ENCODE results near the gene HSD17B2. TPM values are rescaled to one million over a fixed set of nuclear protein-coding genes. Genes with fewer than 3 reads are reported as not detected.

HSD17B2 gene
- total RNA-seq, 1 donor = not detected

DNA sequence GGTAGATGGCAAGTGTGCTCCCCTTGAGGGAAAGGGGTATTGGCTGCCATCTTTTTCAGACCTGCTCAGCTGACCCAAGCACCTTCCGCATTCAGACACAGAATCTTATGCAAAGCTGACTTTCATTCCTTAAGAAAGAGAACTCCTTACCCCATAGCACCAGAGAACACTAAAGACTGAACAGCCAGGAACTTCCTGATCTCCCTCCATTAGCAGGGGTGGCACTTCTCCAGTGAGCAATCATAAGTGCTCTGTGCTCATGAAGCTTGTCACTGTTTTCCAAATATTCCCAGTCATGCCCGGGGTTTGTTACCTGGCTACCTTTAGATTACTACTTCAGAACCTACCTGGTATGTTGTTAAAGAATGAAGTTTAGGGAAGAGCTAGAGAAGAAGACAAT lies 11.9 kb downstream of the HSD17B2 start:
- Histone ChIP-seq H3K4me3 (ENCODE audit: insufficient read depth, low read length) (no peak overlapping the region), H3K36me3 (ENCODE audit: insufficient read depth, low read length) (no peaks in the 10 kb centered on the region), H3K9me3 (ENCODE audit: low read depth, low read length) (no peaks in the 10 kb centered on the region), H3K4me2 (ENCODE audit: insufficient read depth, low read length) (no peak overlapping the region), H3K27ac (ENCODE audit: low read depth, low read length) (no peak overlapping the region), H3K4me1 (ENCODE audit: insufficient read depth, low read length) (peaks cover 3% of the 10 kb centered on the region), H3K79me2 (ENCODE audit: insufficient read depth, low read length) (no peaks in the 10 kb centered on the region), H2AFZ (ENCODE audit: low read length) (no peak overlapping the region), H4K20me1 (ENCODE audit: insufficient read depth, low read length) (no peaks in the 10 kb centered on the region), H3K27me3 (ENCODE audit: insufficient read depth, low read length) (peaks cover 15% of the 10 kb centered on the region)
- no peak for DNase-seq (ENCODE audit: insufficient read length, low spot score, missing footprints)
- TF ChIP-seq, protein P1, sequence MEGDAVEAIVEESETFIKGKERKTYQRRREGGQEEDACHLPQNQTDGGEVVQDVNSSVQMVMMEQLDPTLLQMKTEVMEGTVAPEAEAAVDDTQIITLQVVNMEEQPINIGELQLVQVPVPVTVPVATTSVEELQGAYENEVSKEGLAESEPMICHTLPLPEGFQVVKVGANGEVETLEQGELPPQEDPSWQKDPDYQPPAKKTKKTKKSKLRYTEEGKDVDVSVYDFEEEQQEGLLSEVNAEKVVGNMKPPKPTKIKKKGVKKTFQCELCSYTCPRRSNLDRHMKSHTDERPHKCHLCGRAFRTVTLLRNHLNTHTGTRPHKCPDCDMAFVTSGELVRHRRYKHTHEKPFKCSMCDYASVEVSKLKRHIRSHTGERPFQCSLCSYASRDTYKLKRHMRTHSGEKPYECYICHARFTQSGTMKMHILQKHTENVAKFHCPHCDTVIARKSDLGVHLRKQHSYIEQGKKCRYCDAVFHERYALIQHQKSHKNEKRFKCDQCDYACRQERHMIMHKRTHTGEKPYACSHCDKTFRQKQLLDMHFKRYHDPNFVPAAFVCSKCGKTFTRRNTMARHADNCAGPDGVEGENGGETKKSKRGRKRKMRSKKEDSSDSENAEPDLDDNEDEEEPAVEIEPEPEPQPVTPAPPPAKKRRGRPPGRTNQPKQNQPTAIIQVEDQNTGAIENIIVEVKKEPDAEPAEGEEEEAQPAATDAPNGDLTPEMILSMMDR (IDR thresholded peaks at IDR 0.05; ENCODE audit: extremely low read depth, low read depth, low read length) = no peak

DNA sequence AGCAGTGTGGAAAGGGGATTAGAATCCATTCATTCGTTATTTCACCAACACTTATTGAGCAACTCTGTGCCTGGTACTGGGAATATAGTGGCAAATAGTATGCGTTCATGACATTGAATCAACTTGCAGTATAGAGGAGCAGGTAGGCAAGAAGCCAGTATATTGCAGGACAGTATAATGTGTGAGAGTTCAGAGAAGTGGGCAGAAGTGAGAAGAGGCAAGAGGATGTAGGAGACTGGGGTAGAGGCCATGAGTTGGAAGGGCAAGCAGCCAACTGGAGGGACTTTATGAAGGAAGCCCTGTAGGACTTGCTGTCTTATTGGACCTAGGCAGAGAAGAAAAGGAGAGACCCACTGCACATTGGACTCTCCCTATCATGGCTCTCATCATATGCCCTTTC lies 12.3 kb downstream of the HSD17B2 start:
- Histone ChIP-seq H3K4me2 (ENCODE audit: insufficient read depth, low read length) (no peak overlapping the region), H3K36me3 (ENCODE audit: insufficient read depth, low read length) (no peaks in the 10 kb centered on the region), H3K4me1 (ENCODE audit: insufficient read depth, low read length) (peaks cover 3% of the 10 kb centered on the region), H2AFZ (ENCODE audit: low read length) (no peak overlapping the region), H3K79me2 (ENCODE audit: insufficient read depth, low read length) (no peaks in the 10 kb centered on the region), H4K20me1 (ENCODE audit: insufficient read depth, low read length) (no peaks in the 10 kb centered on the region), H3K9me3 (ENCODE audit: low read depth, low read length) (no peaks in the 10 kb centered on the region), H3K27me3 (ENCODE audit: insufficient read depth, low read length) (peaks cover 16% of the 10 kb centered on the region), H3K4me3 (ENCODE audit: insufficient read depth, low read length) (no peak overlapping the region), H3K27ac (ENCODE audit: low read depth, low read length) (no peak overlapping the region)
- TF ChIP-seq, protein P1 (IDR thresholded peaks at IDR 0.05; ENCODE audit: extremely low read depth, low read depth, low read length) = no peak
- DNase-seq (ENCODE audit: insufficient read length, low spot score, missing footprints) = no peak

DNA sequence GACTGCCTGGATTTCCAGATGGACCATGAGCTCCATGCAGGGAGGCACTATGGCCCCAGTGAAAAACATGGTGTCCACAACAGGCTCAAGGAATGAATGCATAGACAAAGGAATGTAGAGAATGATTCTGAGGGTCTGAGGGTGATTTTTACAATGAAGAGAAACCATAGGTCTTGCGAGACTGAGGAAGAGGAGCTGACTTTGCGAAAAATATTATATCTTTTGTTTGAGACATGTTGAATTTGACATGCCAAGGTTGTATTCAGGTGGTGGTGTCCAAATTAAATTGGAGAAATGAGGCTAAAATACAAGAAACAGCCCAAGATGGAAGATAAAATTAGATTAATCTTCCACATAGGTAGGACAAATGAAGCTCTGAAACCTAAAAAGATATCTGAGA lies 12.7 kb downstream of the HSD17B2 start:
- no peak overlapping the region for H2AFZ ChIP-seq (ENCODE audit: low read length)
- TF ChIP-seq, protein P1 (IDR thresholded peaks at IDR 0.05; ENCODE audit: extremely low read depth, low read depth, low read length) = no peak
- no peak for DNase-seq (ENCODE audit: insufficient read length, low spot score, missing footprints)
- H4K20me1 ChIP-seq (ENCODE audit: insufficient read depth, low read length) = no peaks in the 10 kb centered on the region
- H3K4me2 ChIP-seq (ENCODE audit: insufficient read depth, low read length) = no peak overlapping the region
- no peaks in the 10 kb centered on the region for H3K36me3 ChIP-seq (ENCODE audit: insufficient read depth, low read length)
- peaks cover 3% of the 10 kb centered on the region for H3K4me1 ChIP-seq (ENCODE audit: insufficient read depth, low read length)
- H3K27ac ChIP-seq (ENCODE audit: low read depth, low read length) = no peak overlapping the region
- peaks cover 16% of the 10 kb centered on the region for H3K27me3 ChIP-seq (ENCODE audit: insufficient read depth, low read length)
- H3K4me3 ChIP-seq (ENCODE audit: insufficient read depth, low read length) = no peak overlapping the region
- no peaks in the 10 kb centered on the region for H3K79me2 ChIP-seq (ENCODE audit: insufficient read depth, low read length)
- H3K9me3 ChIP-seq (ENCODE audit: low read depth, low read length) = no peaks in the 10 kb centered on the region

DNA sequence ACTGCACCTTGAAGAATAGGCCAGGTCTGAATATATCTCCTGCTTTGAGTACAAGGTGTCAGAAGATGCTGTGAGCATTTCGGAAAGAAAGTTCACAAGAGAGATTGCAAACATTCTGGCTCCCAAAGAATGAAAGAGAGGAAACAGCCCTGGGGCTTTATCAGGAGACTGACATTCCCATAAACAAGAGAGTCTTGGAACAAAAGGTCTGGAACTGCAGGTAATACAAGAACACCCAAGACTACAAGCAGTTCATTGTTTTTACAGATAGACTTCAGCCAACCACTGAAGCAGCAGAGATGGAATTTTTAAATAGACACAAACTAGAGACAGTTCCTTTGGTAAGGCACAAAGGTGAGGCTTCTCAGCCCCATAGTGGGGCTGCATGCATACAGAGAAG lies 14.4 kb downstream of the HSD17B2 start:
- no peak overlapping the region for H2AFZ ChIP-seq (ENCODE audit: low read length)
- H3K27me3 ChIP-seq (ENCODE audit: insufficient read depth, low read length) = peaks cover 16% of the 10 kb centered on the region
- no peak overlapping the region for H3K27ac ChIP-seq (ENCODE audit: low read depth, low read length)
- no peaks in the 10 kb centered on the region for H4K20me1 ChIP-seq (ENCODE audit: insufficient read depth, low read length)
- no peaks in the 10 kb centered on the region for H3K9me3 ChIP-seq (ENCODE audit: low read depth, low read length)
- no peaks in the 10 kb centered on the region for H3K36me3 ChIP-seq (ENCODE audit: insufficient read depth, low read length)
- DNase-seq (ENCODE audit: insufficient read length, low spot score, missing footprints) = no peak
- H3K4me1 ChIP-seq (ENCODE audit: insufficient read depth, low read length) = no peaks in the 10 kb centered on the region
- no peak overlapping the region for H3K4me2 ChIP-seq (ENCODE audit: insufficient read depth, low read length)
- TF ChIP-seq, protein P1 (IDR thresholded peaks at IDR 0.05; ENCODE audit: extremely low read depth, low read depth, low read length) = no peak
- no peaks in the 10 kb centered on the region for H3K79me2 ChIP-seq (ENCODE audit: insufficient read depth, low read length)
- no peak overlapping the region for H3K4me3 ChIP-seq (ENCODE audit: insufficient read depth, low read length)
